ENCODE results near the gene WASHC1.
"Not testable (repeated sequence)": the region's sequence is repeated elsewhere in the genome, so short reads cannot be mapped to it uniquely, and the experiment has no call there.

WASHC1 gene

GRCh38 chr9:29356-29755 lies at the start of gene WASHC1:
Gene WASHC1 (minus strand): TSS chr9:29456. CDS start chr9:24999, 4,457 bp downstream.
- not testable (repeated sequence) for DNase-seq

GRCh38 chr9:78333-78732 lies 49.1 kb upstream of the WASHC1 start:
- not testable (repeated sequence) for DNase-seq

- DNase-seq, result not testable (repeated sequence)
Measured at GRCh38 chr9:76389-76788, 47.1 kb upstream of the WASHC1 start.

- DNase-seq, result not testable (repeated sequence)
Measured at GRCh38 chr9:73900-74525, 44.8 kb upstream of the WASHC1 start.

- not testable (repeated sequence) for DNase-seq
Measured at GRCh38 chr9:73076-73899, 44.0 kb upstream of the WASHC1 start.

GRCh38 chr9:63031-63629 lies 33.9 kb upstream of the WASHC1 start:
- DNase-seq, result not testable (repeated sequence)

- not testable (repeated sequence) for DNase-seq
Measured at GRCh38 chr9:52678-53077, 23.4 kb upstream of the WASHC1 start.

- DNase-seq, result not testable (repeated sequence)
Measured at GRCh38 chr9:48190-48842, 19.1 kb upstream of the WASHC1 start.

- not testable (repeated sequence) for DNase-seq
Measured at GRCh38 chr9:46639-47271, 17.5 kb upstream of the WASHC1 start.

GRCh38 chr9:46164-46563 lies 16.9 kb upstream of the WASHC1 start:
- not testable (repeated sequence) for DNase-seq

- DNase-seq, result not testable (repeated sequence)
Measured at GRCh38 chr9:45180-45878, 16.1 kb upstream of the WASHC1 start.

GRCh38 chr9:44416-44815 lies 15.2 kb upstream of the WASHC1 start:
- not testable (repeated sequence) for DNase-seq

GRCh38 chr9:43636-44035 lies 14.4 kb upstream of the WASHC1 start:
- DNase-seq, result not testable (repeated sequence)

- not testable (repeated sequence) for DNase-seq
Measured at GRCh38 chr9:43116-43515, 13.9 kb upstream of the WASHC1 start.

GRCh38 chr9:41819-42218 lies 12.6 kb upstream of the WASHC1 start:
- DNase-seq, result not testable (repeated sequence)

- not testable (repeated sequence) for DNase-seq
Measured at GRCh38 chr9:41261-41676, 12.0 kb upstream of the WASHC1 start.

- DNase-seq, result not testable (repeated sequence)
Measured at GRCh38 chr9:32308-32707, 3.1 kb upstream of the WASHC1 start.

GRCh38 chr9:28775-29174 lies 481 bp downstream of the WASHC1 start:
- not testable (repeated sequence) for DNase-seq

GRCh38 chr9:21621-22020 lies 7.6 kb downstream of the WASHC1 start:
- DNase-seq, result not testable (repeated sequence)

- DNase-seq, result not testable (repeated sequence)
Measured at GRCh38 chr9:16875-17274, 12.4 kb downstream of the WASHC1 start.
